Breast epithelium (tissue), 4 donors: ENCODE measurements around the gene FAM174C. TPM values are rescaled to one million over a fixed set of nuclear protein-coding genes. Genes with fewer than 3 reads are reported as not detected.

Experiments used
- DNase-seq, 2 donors: peaks; one replicate each; pipeline ENCODE4 v3.0.0-alpha.2; 2019; ENCODE audit warnings: low spot score in 2 of 2
- H3K27ac ChIP-seq, 2 donors: fragments of 200-600 bp; sonication (generic) in 1 of 2; one replicate each; pipeline ENCODE4 v1.5.1; 2016 to 2019; ENCODE audit warnings: mild to moderate bottlenecking in 1 of 2
- H3K27me3 ChIP-seq, 2 donors: fragments of 200-600 bp; sonication (generic) in 1 of 2; one replicate each; pipeline versions ENCODE4 v1.5.1 to v1.6.0; 2017 to 2019; ENCODE audit warnings: control low read depth in 1 of 2, mild to moderate bottlenecking in 1 of 2
- H3K36me3 ChIP-seq: fragments of 200-600 bp; one replicate; pipeline ENCODE4 v1.5.1; 2019
- H3K4me1 ChIP-seq, 2 donors: fragments of 200-600 bp; sonication (generic); one replicate each; pipeline ENCODE4 v1.5.1; 2016 to 2019; ENCODE audit warnings: control low read depth in 1 of 2
- H3K4me3 ChIP-seq, 3 donors: fragments of 200-600 bp; sonication (generic); 1 replicate in 2 of 3; 2 replicates in 1 of 3; pipeline ENCODE4 v1.5.1; 2016 to 2019; ENCODE audit warnings: mild to moderate bottlenecking in 3 of 3, moderate library complexity in 2 of 3
- H3K9me3 ChIP-seq, 2 donors: fragments of 200-600 bp; sonication (generic) in 1 of 2; one replicate each; pipeline ENCODE4 v1.5.1; 2016 to 2019; ENCODE audit warnings: control low read depth in 1 of 2
- CTCF ChIP-seq, 3 donors: fragments of 450-650 bp; IDR thresholded peaks; one replicate each; pipeline ENCODE4 v1.5.1; 2016 to 2017; ENCODE audit warnings: antibody characterized with exemption in 3 of 3, mild to moderate bottlenecking in 3 of 3, moderate library complexity in 3 of 3
- POLR2A ChIP-seq: fragments of 450-650 bp; IDR thresholded peaks from one replicate; pipeline ENCODE4 v1.6.1; 2016; ENCODE audit warnings: antibody characterized with exemption, mild to moderate bottlenecking, moderate library complexity
- POLR2AphosphoS5 ChIP-seq, 3 donors: sonication (generic); formaldehyde crosslinking; IDR thresholded peaks; one replicate each; pipeline ENCODE4 v1.6.1; 2017; ENCODE audit warnings: antibody characterized with exemption in 3 of 3
- intact Hi-C: fragments of 100-400 bp; cut with DNase I; formaldehyde crosslinking; loops from one replicate; pipeline ENCODE4 v1.15.1; 2023; ENCODE audit warnings: low total_unique reads
- total RNA-seq, 3 donors: library from RNA; depleted of rRNA; stranded (reverse); fragments of >200 nt; gene quantifications; one replicate each; pipeline ENCODE4 v1.1.0, GENCODE V29; 2016

FAM174C gene
- total RNA-seq, 3 donors from 2014 or later, result 43.9 to 60.6 (median 53.1) TPM

DNA sequence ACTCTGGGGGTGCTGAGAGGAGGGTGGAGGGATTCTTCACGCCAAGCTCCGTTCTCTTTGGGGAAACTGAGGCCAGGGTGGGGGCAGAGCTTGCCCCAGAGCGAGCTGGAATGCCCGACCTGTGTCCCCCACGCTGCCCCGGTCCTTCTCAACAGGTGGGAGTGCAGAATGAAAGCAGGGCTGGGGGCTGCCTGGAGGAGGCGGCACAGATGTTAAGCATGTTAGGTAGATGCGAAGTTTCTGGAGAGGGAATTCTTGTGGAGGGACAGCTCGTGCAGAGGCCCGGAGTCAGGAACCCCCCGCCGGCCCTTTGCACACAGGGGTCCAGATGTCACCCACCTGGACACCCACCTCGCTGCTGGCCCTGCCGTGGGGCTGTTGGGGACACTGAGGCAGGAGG lies 19.4 kb downstream of the FAM174C start:
- Histone ChIP-seq H3K36me3 (no peaks in the 10 kb centered on the region), H3K9me3 (no peaks in the 10 kb centered on the region), H3K27me3 (peaks cover 33 to 70% of the 10 kb centered on the region in 2 donors), H3K4me1 (peaks cover 0 to 6% of the 10 kb centered on the region in 2 donors), H3K27ac (no peak overlapping the region), H3K4me3 (no peak overlapping the region)
- no peak for DNase-seq
- TF ChIP-seq CTCF (IDR thresholded peaks at IDR 0.05), result no peak
- TF ChIP-seq POLR2A, result no peak
- TF ChIP-seq POLR2AphosphoS5 (IDR thresholded peaks at IDR 0.05), result no peak
- intact Hi-C loops, result no loop called here

GRCh38 chr19:1295169-1296012 lies 20.1 kb downstream of the FAM174C start:
- intact Hi-C loops, result no loop called here

DNA sequence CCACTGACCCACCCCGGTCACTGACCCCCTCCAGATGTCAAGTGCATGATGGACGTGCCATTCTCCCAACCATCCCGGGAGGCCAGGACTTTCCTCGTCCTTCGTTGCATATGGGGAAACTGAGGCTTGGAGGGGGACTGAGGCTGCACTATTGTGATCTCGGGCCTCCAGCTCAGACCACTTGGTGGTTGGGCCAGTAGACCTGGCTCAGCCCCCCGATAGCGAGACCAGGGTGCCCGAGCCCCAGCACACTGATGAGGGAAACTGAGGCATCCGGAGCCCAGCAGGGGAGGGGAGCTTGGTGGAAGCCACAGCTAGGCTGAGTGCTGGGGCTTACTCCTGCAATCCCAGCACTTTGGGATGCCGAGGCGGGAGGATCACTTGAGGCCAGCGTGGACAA lies 20.7 kb downstream of the FAM174C start:
- intact Hi-C loops, result no loop called here
- Histone ChIP-seq H3K4me1 (peaks cover 0 to 6% of the 10 kb centered on the region in 2 donors), H3K36me3 (no peaks in the 10 kb centered on the region), H3K27me3 (peaks cover 30 to 60% of the 10 kb centered on the region in 2 donors), H3K4me3 (peak overlapping the region in 1 of 3 donors; percentile 55), H3K27ac (no peak overlapping the region), H3K9me3 (no peaks in the 10 kb centered on the region)
- TF ChIP-seq CTCF (IDR thresholded peaks at IDR 0.05), result no peak
- TF ChIP-seq POLR2A, result no peak
- no peak for TF ChIP-seq POLR2AphosphoS5 (IDR thresholded peaks at IDR 0.05)
- DNase-seq, result no peak

More at GRCh38 chr19:1295169-1296012, 20.1 kb downstream of the FAM174C start:
- H3K36me3 ChIP-seq, result no peaks in the 10 kb centered on the region
- TF ChIP-seq POLR2AphosphoS5 (IDR thresholded peaks at IDR 0.05) (no peak), POLR2A (no peak), CTCF (IDR thresholded peaks at IDR 0.05) (no peak)
- peaks cover 0 to 6% of the 10 kb centered on the region in 2 donors for H3K4me1 ChIP-seq
- no peaks in the 10 kb centered on the region for H3K9me3 ChIP-seq
- peak overlapping the region in 2 of 3 donors; percentile 23 to 55 for H3K4me3 ChIP-seq
- peaks cover 30 to 67% of the 10 kb centered on the region in 2 donors for H3K27me3 ChIP-seq
- DNase-seq, result no peak
- H3K27ac ChIP-seq, result no peak overlapping the region

DNA sequence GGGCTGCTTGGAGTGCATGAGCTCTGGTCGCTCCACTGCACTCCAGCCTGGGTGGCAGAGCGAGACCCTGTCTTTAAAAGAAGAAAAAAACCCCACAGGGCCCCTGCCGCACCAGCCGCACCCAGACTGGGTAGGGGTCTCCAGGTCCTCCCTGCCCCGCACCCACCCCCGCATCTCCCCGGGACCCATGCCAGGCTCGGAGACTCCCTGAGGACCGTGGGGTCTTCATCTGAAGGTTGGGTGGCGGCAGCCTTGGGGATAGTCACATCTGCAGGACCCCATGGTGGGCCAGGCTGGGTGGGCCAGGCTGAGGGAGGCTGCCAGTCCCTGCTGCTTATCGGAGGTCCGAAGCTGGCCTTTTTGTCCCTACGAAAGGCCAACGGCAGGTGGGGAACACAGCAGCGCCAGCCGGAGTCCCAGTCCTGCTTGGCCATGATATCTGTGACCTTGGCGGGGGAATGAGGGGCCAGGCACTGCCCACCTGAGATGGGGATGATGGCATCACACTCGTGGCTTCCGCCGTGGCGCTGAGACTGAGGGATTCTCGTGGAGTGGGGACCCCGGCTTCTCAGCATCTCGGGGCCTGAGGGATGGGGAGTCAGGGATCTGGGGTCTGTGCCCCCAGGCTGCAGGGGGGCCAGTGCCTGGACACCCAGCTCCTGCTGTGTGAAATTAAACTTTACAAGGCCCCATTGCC lies 21.4 kb downstream of the FAM174C start:
- H3K4me3 ChIP-seq, result no peak overlapping the region
- intact Hi-C loops, result no loop called here
- peaks cover 30 to 53% of the 10 kb centered on the region in 2 donors for H3K27me3 ChIP-seq

More for the DNA sequence above, 21.4 kb downstream of the FAM174C start:
- H3K36me3 ChIP-seq, result no peaks in the 10 kb centered on the region
- peaks cover 0 to 6% of the 10 kb centered on the region in 2 donors for H3K4me1 ChIP-seq
- TF ChIP-seq CTCF (IDR thresholded peaks at IDR 0.05) (no peak), POLR2A (no peak), POLR2AphosphoS5 (IDR thresholded peaks at IDR 0.05) (no peak)
- no peak overlapping the region for H3K27ac ChIP-seq
- no peaks in the 10 kb centered on the region for H3K9me3 ChIP-seq
- no peak for DNase-seq
